Right atrium auricular region (tissue), 2 donors: ENCODE measurements around the gene MGST2. TPM values are rescaled to one million over a fixed set of nuclear protein-coding genes. Genes with fewer than 3 reads are reported as not detected.

Experiments
- DNase-seq: peaks from one replicate; pipeline ENCODE4 v3.0.0-alpha.2; 2019; ENCODE audit warnings: low spot score
- H3K27ac ChIP-seq, 2 donors: fragments of 200-600 bp; sonication (generic); 1 replicate in 1 of 2; 2 replicates in 1 of 2; pipeline ENCODE4 v1.5.1; 2016 to 2019
- H3K27me3 ChIP-seq, 2 donors: fragments of 200-600 bp; sonication (generic); one replicate each; pipeline versions ENCODE4 v1.5.1 to v1.6.0; 2017 to 2019
- H3K36me3 ChIP-seq: fragments of 200-600 bp; sonication (generic); one replicate; pipeline ENCODE4 v1.5.1; 2016
- H3K4me1 ChIP-seq, 2 donors: fragments of 200-600 bp; sonication (generic); one replicate each; pipeline versions ENCODE4 v1.5.1 to v1.6.0; 2017 to 2019
- H3K4me3 ChIP-seq, 2 donors: fragments of 200-600 bp; sonication (generic); 1 replicate in 1 of 2; 2 replicates in 1 of 2; pipeline ENCODE4 v1.5.1; 2017 to 2019; ENCODE audit warnings: mild to moderate bottlenecking in 1 of 2, moderate library complexity in 1 of 2
- H3K9me3 ChIP-seq, 2 donors: fragments of 200-600 bp; sonication (generic); one replicate each; pipeline ENCODE4 v1.5.1; 2019
- CTCF ChIP-seq, 2 donors: fragments of 200-600 bp; sonication (generic); IDR thresholded peaks; one replicate each; pipeline ENCODE4 v1.5.1; 2019; ENCODE audit warnings: antibody characterized with exemption in 2 of 2
- total RNA-seq, 2 donors: library from RNA; depleted of rRNA; stranded (reverse); fragments of >200 nt; gene quantifications; one replicate each; pipeline ENCODE4 v1.1.0, GENCODE V29; 2016

Gene MGST2
- total RNA-seq, 2 donors from 2014 or later: 77.4 to 129 TPM

GRCh38 chr4:139721789-139722188, 56.2 kb downstream of the MGST2 start:
- Histone ChIP-seq H3K36me3 (peaks cover 8% of the 10 kb centered on the region), H3K27me3 (no peaks in the 10 kb centered on the region), H3K9me3 (no peaks in the 10 kb centered on the region), H3K4me1 (no peaks in the 10 kb centered on the region), H3K27ac (no peak overlapping the region), H3K4me3 (no peak overlapping the region)
- DNase-seq: no peak
- no peak for TF ChIP-seq CTCF (IDR thresholded peaks at IDR 0.05)

- Histone ChIP-seq H3K4me3 (no peak overlapping the region), H3K4me1 (no peaks in the 10 kb centered on the region), H3K27ac (no peak overlapping the region), H3K36me3 (no peaks in the 10 kb centered on the region), H3K9me3 (no peaks in the 10 kb centered on the region), H3K27me3 (no peaks in the 10 kb centered on the region)
- no peak for DNase-seq
- TF ChIP-seq CTCF (IDR thresholded peaks at IDR 0.05): no peak
Measured at GRCh38 chr4:139725236-139725635, 59.6 kb downstream of the MGST2 start.

GRCh38 chr4:139726615-139727014, 61.0 kb downstream of the MGST2 start:
- no peaks in the 10 kb centered on the region for H3K4me1 ChIP-seq
- H3K36me3 ChIP-seq: no peaks in the 10 kb centered on the region
- no peak overlapping the region for H3K4me3 ChIP-seq

GRCh38 chr4:139728146-139728545, 62.5 kb downstream of the MGST2 start:
- TF ChIP-seq CTCF (IDR thresholded peaks at IDR 0.05): no peak
- Histone ChIP-seq H3K27ac (no peak overlapping the region), H3K4me1 (no peaks in the 10 kb centered on the region), H3K4me3 (no peak overlapping the region), H3K9me3 (no peaks in the 10 kb centered on the region), H3K27me3 (no peaks in the 10 kb centered on the region), H3K36me3 (no peaks in the 10 kb centered on the region)
- DNase-seq: no peak

More at GRCh38 chr4:139726615-139727014, 61.0 kb downstream of the MGST2 start:
- no peak for DNase-seq
- no peak overlapping the region for H3K27ac ChIP-seq
- H3K9me3 ChIP-seq: no peaks in the 10 kb centered on the region
- no peaks in the 10 kb centered on the region for H3K27me3 ChIP-seq
- no peak for TF ChIP-seq CTCF (IDR thresholded peaks at IDR 0.05)

GRCh38 chr4:139728840-139729239, 63.2 kb downstream of the MGST2 start:
- H3K4me3 ChIP-seq: no peak overlapping the region
- no peaks in the 10 kb centered on the region for H3K36me3 ChIP-seq
- TF ChIP-seq CTCF (IDR thresholded peaks at IDR 0.05): no peak
- no peak for DNase-seq
- peaks cover 0 to 6% of the 10 kb centered on the region in 2 donors for H3K4me1 ChIP-seq
- no peaks in the 10 kb centered on the region for H3K27me3 ChIP-seq
- no peak overlapping the region for H3K27ac ChIP-seq
- H3K9me3 ChIP-seq: no peaks in the 10 kb centered on the region

- H3K27me3 ChIP-seq: no peaks in the 10 kb centered on the region
- no peak for TF ChIP-seq CTCF (IDR thresholded peaks at IDR 0.05)
- H3K4me3 ChIP-seq: no peak overlapping the region
- peak; percentile 57 for DNase-seq
- H3K36me3 ChIP-seq: no peaks in the 10 kb centered on the region
- H3K9me3 ChIP-seq: no peaks in the 10 kb centered on the region
- peaks cover 0 to 32% of the 10 kb centered on the region in 2 donors for H3K4me1 ChIP-seq
- peak overlapping the region; percentile 82 to 87 for H3K27ac ChIP-seq
Measured at GRCh38 chr4:139732991-139733570, 67.5 kb downstream of the MGST2 start.
